ENCODE measurements around the gene CLCNKB.
"Not testable (repeated sequence)": the region's sequence is repeated elsewhere in the genome, so short reads cannot be mapped to it uniquely, and the experiment has no call there.

Gene CLCNKB

DNA sequence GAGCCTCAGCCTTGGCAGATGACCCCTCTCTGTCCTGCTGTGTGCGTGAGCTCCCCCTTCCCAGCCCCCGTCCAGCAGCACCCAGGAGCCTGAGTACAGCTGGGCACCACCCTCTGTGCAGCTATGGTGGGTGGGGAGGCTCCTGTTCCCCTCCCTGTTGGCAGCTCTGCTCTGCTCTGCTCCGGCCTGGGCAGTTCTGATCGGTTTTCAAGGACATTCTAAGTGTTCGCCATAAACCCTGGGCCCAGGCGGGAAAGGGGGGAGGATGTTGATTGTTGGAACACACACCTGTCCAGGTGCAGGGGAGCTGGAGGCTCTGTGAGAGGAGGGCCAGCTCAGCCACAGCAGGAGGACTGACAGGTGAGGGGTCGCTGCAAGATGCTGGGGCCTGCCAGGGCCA lies at the start of gene CLCNKB:
Gene CLCNKB, plus strand, starts transcription at position 262 of the 400 bp plus-strand sequence. CDS start 711 bp downstream, outside the sequence.
- DNase-seq (ENCODE audit: low spot score) = no peak

DNA sequence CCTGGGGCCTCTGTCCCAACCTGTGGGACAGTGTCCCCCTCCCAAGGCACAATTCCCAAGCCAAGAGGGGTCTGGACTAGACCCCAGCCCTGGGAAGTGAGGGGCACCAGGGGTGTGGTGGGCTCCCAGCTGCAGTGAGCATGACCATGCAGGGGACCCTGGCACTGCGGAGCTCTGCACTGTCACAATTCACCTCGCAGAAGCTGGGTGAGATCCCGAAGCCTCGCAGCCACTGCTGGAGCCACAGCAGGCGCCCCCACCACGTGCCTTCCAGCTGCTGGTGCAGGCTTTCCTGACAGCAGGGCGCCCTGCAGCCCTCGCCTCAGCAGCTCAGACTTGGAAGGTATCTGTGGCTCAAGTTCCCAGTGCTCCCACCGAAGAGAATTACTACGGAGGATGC lies 49.5 kb upstream of the CLCNKB start:
- DNase-seq (ENCODE audit: low spot score) = no peak

DNA sequence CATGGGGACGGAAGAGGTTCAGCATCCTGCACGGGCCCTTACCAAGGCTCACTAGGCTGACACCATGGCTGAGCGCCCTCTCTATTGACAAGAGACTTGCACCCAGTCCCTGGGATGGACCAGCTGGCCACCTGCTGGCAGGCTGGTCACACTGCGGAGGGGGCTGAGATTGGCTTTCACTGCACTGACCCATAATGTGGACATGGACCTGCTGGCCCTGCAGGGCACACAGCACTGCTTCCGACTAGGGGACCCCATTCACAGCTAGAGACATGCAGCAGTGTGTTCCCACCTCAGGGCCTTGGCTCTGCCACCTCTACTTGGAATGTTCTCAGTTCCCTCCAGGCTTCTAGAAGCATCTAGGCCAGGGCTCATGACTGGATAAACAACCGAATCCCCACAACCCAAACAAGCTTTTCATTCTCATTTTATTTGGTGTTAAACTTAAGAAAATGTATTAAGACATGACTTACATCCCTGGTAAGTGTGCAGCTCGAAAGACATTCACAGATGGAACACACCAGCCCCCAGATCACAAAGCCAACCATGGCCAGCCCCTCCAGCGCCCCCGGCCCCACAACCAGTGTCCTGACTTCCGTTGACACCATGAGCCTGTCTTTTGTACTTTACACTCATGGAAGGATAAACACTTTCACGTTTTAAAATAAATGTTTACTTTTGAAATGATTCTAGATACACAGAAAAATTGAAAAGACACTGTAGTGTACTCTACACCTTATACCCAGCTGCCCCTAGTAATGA lies 48.8 kb upstream of the CLCNKB start:
- DNase-seq (ENCODE audit: low spot score) = no peak

DNA sequence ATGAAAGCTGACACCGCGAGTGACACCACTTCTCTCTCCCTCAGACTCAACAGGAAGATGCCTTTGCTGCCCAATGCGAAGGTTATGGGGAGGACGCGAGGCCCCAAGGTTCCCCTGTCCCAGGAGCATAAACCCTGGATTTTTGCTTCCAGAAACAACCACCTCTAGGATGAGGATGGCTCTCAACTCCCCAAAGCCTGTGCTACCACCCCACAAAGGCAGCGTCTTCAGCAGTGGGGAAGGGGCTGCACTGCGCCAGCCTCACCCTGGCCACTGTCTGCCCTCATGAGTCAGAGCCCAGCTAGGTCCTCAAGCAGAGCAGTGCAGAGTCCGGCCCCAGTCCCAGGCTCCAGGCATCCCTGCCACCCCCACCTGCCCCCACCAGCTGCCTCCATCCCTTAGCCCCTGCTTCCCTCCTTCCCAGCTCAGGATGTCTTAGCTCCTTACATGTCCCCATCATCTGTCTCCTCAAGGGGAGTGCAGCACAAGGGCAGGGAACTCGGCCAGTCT lies 46.5 kb upstream of the CLCNKB start:
- DNase-seq (ENCODE audit: low spot score) = no peak

DNA sequence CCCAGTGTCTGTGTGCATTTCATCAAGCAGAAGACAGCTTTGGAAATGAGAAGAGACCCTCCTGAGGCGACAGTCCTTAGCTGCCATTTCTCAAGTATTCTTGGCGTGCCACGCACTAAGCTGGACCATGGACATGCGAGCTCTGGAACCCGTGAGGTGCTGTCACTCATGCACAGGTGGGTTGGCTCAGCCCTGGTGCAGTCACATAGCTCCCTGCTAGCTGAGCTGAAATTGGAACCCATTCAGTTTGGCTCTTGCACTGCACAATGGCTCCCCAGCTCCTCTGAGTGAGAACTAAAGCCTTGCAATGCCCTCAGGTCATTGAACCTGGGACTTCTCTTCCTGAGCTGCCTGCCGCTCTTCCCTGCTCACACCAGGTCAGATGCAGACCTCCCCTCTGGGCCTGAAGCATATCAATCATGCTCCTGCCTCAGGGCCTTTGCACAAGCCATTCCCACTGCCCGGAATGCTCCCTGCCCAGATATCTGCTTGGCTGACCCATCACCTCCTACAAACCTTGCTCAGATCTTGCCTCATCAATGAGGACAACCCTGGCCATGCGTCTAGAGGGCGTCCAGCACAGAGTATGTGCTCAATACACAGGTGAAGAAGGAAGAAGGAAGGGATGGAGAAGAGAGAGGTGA lies 45.8 kb upstream of the CLCNKB start:
- DNase-seq (ENCODE audit: low spot score) = no peak

DNA sequence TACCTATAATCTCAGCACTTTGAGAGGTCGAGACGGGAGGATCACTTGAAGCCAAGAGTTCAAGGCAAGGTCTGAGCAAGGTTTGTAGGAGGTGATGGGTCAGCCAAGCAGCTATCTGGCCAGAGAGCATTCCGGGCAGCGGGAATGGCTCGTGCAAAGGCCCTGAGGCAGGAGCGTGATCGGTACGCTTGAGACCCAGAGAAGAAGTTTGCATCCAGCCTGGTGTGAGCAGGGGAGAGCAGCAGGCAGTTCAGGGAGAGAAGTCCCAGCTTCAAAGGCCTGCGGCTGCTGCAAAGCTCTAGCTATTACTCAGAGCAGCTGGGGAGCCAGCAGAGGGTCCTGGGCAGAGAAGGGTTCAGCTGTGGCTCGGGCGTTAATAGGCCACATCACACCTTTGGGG lies 44.7 kb upstream of the CLCNKB start:
- DNase-seq (ENCODE audit: low spot score) = no peak

DNA sequence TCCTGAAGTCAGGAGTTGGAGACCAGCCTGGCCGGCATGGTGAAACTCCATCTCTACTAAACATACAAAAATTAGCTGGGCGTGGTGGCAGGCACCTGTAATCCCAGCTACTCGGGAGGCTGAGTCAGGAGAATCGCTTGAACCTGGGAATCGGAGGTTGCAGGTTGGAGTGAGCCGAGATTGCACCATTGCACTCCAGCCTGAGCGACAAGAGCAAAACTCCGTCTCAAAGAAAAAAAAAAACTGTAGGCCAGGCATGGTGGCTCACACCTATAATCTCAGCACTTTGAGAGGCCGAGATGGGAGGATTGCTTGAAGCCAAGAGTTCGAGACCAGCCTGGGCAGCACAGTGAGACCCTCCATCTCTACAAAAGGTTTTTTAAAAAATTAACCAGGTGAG lies 42.3 kb upstream of the CLCNKB start:
- DNase-seq (ENCODE audit: low spot score) = not testable (repeated sequence)

DNA sequence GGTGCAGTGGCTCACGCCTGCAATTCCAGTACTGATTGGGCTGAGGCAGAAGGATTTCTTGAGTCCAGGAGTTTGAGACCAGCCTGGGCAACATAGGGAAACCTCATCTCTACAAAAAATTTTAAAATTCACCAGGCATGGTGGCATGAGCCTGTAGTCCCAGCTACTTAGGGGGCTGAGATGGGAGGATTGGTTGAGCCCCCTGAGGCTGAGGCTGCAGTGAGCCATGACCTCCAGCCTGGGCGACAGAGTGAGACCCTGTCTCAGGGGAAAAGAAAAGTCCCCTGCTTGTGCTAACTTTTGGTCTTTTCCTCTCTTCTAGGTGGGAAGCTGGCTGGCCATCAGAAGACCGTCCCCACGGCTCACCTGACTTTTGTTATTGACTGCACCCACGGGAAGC lies 38.0 kb upstream of the CLCNKB start:
- DNase-seq (ENCODE audit: low spot score) = no peak

DNA sequence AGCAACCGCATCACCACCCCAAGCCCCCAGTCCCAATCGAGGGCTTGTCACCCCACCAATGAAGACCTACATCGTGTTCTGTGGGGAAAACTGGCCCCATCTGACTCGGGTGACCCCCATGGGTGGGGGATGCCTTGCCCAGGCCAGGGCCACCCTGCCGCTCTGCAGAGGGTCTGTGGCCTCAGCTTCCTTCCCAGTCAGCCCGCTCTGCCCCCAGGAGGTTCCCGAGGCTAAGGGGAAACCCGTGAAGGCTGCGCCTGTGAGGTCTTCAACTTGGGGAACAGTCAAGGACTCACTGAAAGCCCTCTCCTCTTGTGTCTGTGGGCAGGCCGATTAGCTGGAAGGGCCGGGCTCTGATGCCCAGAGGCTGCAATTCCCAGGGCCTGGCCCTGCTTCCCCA lies 37.6 kb upstream of the CLCNKB start:
- no peak for DNase-seq (ENCODE audit: low spot score)

DNA sequence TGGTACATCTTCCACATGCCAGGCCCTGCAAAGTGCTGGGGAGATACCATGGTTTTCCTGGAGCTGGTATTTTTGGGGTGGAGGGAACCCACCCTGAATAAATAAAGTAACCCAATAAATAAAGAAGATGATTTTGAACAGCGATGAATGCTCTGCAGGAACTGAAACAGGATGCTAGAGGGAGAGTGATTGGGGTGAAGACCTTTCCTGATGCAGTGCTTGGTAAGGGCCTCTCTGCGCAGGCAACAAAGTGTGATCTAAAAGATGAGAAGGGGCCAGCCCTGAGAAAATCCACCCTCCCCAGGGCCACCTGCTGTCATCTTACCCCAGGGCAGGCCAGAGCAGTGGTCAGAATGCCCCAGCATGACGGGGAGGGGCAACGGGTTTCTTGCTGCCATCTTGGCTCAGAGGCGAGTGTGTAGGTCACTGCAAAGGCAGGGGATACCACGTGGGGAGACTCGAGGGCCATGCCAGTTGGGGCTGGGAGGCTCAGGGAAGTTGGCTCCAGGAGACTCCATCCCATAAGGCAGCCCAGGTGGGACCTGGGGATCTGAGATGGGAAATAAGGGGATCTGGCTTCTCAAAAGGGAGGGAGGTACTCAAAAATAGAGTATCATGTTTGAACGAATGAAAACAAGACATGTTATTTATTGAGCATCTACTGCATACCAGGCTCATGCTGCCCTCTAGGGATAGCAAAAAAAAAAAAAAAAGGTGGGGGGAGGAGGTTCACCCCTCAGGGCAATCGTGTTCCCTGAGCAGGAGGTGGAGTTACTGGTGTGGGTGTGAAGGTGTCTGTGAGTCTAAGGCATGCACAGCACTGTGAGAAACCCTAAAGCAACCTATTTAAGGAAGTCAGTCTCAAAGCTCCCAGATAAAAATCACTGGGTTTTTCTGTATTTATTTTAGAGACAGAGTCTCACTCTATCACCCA lies 36.8 kb upstream of the CLCNKB start:
- no peak for DNase-seq (ENCODE audit: low spot score)

DNA sequence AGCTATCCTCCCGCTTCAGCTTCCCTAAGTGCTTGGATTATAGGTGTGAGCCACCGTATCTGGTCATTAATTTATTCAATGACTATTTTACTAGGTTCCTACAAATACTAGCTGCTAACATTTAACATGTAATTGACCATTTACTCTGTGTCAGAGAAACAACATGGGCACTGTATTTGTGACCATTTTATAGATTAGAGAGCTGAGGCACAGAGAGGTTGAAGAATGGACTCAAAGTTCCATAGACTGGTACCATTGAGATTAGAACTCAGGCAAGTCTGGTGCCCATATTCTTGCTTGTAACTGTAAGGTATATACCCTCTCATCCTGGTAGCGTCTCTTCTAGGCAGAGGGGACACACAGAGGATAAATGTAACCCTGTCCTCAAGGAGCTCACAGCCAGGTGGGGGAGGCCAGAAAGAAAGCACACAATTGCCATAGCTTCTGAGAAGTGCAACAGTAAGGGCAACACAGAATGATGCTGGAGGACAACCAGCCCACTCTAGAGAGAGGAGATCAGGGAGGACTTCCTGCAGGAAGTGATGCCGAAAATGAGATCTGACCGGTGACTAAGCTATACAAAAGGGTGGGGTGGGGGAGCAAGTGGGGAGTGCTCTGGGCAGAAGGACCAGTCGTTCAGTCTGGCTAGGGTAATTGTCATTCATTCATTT lies 35.8 kb upstream of the CLCNKB start:
- no peak for DNase-seq (ENCODE audit: low spot score)

DNA sequence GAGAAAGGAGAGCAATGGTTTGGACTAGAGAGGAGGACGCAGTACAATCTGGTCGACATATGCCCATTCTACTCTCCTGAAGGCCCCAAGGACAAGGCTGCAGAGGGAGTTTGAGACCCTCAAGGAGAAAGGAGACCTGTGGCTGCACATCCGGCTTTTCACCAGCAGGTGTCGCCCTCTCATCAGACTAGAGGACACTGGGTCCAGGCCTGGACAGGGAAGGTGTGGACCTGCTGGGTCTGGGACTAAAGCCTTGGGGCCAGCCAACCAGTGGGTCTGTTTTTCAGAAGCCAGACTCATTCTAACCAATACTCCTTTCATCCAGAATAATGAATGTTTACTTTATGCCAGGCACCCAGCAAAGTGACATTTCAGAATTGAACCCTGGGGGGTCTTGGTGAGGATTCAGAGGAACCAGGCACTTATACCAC lies 34.5 kb upstream of the CLCNKB start:
- peak; percentile 67 for DNase-seq (ENCODE audit: low spot score)

DNA sequence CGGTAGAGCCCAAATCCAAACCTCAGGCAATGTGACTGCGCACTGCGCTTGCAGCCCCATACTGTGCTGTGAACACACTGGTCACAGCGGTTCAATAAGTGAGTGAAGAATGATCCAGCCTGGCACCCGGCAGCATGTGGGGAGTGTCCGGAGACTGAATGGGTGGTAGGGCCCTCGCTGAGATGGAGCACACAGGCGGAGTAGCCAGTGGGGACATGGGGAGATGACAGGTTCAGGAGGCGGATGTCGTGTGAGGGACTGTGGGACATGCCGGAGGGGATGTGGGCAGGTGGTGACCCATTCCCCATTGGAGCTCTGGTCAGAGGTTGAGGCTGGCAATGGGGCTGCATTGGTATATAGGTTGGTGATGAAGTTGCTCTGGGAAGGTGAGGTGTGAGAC lies 33.9 kb upstream of the CLCNKB start:
- no peak for DNase-seq (ENCODE audit: low spot score)

DNA sequence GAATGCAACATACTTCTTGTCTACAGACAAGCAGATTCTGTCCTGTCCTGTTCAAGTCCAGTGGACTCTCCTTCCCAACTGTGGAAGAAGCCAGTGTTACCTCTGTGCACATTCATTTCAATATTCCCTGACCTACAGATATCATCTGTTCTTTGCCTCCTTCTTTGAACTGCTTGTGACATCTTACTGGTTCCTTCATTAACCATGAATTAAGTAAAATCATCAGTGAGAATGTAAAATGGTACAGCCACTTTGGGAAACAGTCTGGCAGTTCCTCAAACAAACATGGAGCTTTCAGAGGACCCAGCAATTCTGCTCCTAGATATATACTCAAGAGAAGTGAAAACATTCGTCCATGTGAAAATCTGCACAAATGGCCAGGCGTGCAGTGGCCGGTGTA lies 32.7 kb upstream of the CLCNKB start:
- DNase-seq (ENCODE audit: low spot score) = no peak

DNA sequence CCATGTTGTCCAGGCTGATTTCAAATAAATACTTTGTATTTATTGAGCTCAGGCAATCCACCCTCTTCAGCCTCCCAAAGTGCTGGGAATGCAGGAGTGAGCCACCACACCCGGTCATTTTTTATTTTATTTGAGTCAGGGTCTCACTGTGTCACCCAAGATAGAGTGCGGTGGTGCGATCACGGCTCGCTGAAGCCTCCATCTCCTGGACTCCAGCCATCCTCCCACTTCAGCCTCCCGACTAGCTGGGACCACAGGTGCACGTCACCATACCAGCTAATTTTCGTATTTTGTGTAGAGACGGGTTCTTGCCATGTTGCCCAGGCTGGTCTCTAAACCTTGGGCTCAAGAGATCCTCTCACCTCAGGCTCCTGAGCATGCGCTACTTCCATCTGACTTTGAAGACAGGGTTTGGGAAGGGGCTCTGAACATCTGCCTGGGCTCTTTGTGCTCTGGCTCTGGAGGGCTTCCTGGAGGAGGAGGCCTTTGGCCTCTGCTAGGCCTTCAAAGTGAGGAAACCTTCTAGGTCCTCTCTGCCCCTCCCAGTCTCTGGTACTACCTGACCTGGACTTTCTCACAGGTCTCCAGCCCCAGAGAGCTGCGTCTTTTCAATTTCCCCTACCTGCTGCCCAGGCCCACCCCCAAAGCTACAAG lies 31.5 kb upstream of the CLCNKB start:
- no peak for DNase-seq (ENCODE audit: low spot score)

DNA sequence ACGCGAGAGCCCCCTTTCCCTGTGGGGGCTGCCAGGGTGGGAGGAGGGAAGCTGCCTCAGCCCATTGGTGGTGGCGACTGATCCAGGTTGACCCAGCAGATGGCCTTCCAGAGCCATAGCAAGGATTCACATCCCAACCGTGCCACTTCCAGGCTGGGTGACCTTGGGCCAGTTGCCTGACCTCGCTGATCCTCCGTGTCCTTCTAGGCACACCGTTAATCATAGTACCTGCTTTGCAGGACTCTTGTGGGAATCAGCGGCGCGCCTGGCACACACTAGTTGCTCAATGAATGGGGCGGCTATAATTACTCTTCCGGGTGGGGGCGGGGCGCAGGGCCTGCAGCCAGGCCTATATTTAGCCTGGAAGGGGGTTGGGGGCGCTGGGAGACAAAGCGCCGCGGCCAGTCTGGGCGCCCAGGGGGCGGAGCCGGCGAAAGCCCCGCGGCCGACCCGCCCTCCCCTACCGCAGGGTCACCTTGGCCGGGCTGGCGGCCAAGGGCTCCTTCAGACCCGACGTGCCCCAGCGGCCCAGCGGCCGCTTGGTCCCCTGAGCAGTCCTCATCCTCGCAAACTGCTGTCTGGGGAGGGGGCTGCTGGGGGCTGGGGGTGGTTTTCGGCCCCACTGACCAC lies 30.9 kb upstream of the CLCNKB start:
- no peak for DNase-seq (ENCODE audit: low spot score)

DNA sequence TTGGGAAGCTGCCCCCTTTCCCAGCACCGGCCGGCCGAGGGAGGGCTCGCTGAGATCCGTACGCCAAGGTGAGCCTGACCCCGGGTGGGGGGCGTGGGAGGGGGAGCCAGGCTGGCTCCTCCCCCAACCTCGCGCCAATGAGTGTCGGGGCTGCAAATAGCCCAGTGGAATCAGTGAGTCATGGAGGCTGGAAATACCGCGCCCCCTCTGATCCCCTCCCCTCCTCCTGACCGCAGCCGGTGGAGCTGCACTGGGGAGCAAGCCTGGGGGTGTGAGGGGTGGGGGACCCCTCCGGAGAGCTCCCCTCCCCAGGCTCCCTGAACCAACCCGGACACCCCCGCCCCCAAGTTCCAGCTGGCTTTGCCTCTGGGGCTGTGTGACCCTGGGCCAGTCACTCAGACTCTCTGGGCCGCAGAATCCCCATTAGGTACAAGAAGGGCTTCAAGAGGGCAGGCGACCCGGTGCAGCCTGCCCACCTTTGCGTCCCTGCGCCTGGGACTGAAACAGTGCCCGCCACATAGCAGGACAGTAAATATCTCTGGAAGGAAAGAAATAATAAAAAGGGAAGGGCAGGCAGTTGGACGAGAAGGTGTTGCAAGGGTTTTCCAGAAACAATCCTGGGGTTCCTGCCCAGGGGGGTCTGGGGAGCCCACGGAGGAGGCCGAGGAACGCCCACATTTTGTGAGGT lies 30.2 kb upstream of the CLCNKB start:
- peak; percentile 36 for DNase-seq (ENCODE audit: low spot score)

DNA sequence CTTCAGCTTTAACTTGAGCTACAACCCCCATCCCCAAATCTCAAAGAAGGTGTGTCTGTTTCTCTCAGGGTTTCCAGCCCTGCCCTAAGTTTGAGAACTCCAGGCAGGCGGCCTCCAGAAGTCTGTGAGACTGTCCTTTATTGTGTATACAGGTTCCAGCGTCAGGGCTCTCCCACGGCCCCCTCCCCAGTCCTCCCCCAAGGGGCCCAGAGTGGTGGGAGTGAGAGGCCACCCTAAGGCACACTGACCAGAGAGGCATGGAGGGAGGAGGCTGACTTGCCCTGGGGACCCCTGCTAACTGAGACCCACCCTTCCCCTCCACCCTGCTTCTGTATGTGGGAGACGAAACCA lies 29.7 kb upstream of the CLCNKB start:
- no peak for DNase-seq (ENCODE audit: low spot score)

DNA sequence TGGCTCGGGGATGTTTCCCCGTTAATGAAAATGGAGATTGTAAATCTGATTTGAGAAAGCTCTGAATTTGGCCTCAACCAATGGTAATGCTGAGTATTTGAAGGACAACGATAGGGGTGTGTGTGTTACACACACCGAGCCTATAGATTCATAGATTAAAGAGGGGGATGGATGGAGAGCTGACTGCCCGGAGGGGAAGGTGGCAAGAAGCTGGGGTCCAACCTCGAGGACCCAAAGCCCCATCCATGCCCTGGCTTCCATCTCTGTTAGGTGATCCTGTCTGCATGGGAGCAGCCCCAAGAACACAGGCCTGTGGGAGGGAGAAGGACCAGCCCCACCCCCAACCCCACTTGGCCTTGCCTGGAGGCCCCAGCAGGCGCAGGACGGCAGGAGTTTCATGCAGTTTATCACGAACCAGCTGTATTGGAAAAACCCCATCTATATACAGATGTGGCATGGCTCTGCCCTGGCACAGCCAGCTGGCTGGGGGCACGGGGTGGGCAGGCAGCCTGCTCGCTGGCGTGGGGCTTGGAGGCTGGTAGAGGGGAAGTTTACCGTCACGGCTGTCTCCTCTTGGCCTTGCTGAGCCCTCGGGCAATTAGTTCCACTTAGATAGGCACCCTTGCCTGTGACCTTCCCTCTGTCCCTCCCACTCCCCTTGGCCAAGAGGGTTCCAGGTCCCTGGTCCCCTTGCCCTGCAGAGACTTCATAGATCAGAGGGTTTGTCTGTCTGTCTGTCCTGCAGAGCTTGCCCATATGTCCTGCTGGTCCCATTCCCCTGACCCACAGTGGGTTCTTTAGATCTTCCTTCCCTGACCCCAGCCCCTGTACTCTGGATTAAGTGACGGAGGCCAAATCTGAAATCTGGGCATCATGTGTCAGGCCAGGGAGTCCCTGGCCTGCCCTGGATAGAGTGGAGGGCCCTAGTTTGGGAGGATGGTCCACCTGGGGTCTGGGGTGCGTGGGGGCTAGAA lies 28.8 kb upstream of the CLCNKB start:
- peak; percentile 60 for DNase-seq (ENCODE audit: low spot score)
